GM12878 (cell line): ENCODE measurements around the gene LY9. TPM values are rescaled to one million over a fixed set of nuclear protein-coding genes. Genes with fewer than 3 reads are reported as not detected.

ENCODE experiments used
- ASH2L ChIP-seq: fragments of 300-600, 200-600 bp; sonication (generic); IDR thresholded peaks from 2 replicates; pipeline ENCODE4 v1.6.1; 2017; ENCODE audit warnings: low read depth, mild to moderate bottlenecking, borderline replicate concordance
- BRCA1 ChIP-seq: IDR thresholded peaks from 2 replicates; pipeline ENCODE4 v1.6.1; 2011; ENCODE audit warnings: low read depth, low read length, improper control_type of control experiment
- FOS ChIP-seq: IDR thresholded peaks from 3 replicates; pipeline ENCODE4 v1.6.1; 2011; ENCODE audit warnings: borderline replicate concordance; ENCODE audit not compliant: insufficient read length; ENCODE audit errors: extremely low read depth
- IRF4 ChIP-seq: IDR thresholded peaks from 2 replicates; pipeline ENCODE4 v1.6.1; 2011; ENCODE audit warnings: low read depth, low read length
- MLLT1 ChIP-seq: fragments of 450-650 bp; IDR thresholded peaks from 2 replicates; pipeline ENCODE4 v1.6.1; 2016; ENCODE audit warnings: mild to moderate bottlenecking
- MXI1 ChIP-seq: fragments of 150-350 bp; IDR thresholded peaks from 2 replicates; pipeline ENCODE4 v1.6.1; 2011; ENCODE audit warnings: low read depth, mild to moderate bottlenecking, inconsistent platforms, low read length, improper control_type of control experiment
- NR2C1 ChIP-seq: fragments of 450-650 bp; IDR thresholded peaks from 2 replicates; pipeline ENCODE4 v1.6.1; 2017; ENCODE audit warnings: antibody characterized with exemption, mild to moderate bottlenecking, moderate library complexity
- ZBTB40 ChIP-seq: fragments of 450-650 bp; IDR thresholded peaks from 2 replicates; pipeline ENCODE4 v1.6.1; 2016; ENCODE audit warnings: mild to moderate bottlenecking, moderate library complexity, borderline replicate concordance
- ZZZ3 ChIP-seq: IDR thresholded peaks from 2 replicates; pipeline ENCODE4 v1.6.1; 2011; ENCODE audit warnings: low read depth; ENCODE audit not compliant: control insufficient read depth, insufficient read length
- polyA plus RNA-seq, 11 experiments: library from polyadenylated mRNA; depleted of rRNA in 4 of 11; unstranded in 6 of 11; stranded (reverse) in 5 of 11; fragments of >200 nt; fragmentation: Nextera tagmentation in 4 of 11; fragmentation: Illumina TruSeq in 1 of 11; extraction: Ambion mirVana in 4 of 11; extraction: Trizol in 1 of 11; gene quantifications; 1 replicate in 1 of 11; 2 replicates in 10 of 11; pipeline versions ENCODE4 v1.2.1 to v1.2.3, GENCODE V29; 2011 to 2016; ENCODE audit warnings: inconsistent platforms in 2 of 11, missing spikeins in 2 of 11, low read depth in 1 of 11
- total RNA-seq, 4 experiments: library from RNA; depleted of rRNA in 3 of 4; stranded (reverse); fragments of >200 nt in 3 of 4; fragmentation: Illumina TruSeq in 1 of 4; extraction: Trizol in 1 of 4; gene quantifications; 2 replicates each; pipeline versions ENCODE4 v1.2.1 to v1.2.3, GENCODE V29; 2013 to 2021
- TF ChIP-seq, protein P1 (sequence below): fragments of 150-350 bp; IDR thresholded peaks from 2 replicates; pipeline ENCODE4 v1.6.1; 2014; ENCODE audit warnings: mild to moderate bottlenecking, low read depth, low read length

The LY9 gene
- total and polyA plus RNA-seq, 10 of the 15 experiments (the other 5 are each of a cell fraction or from before 2014, with no cell fraction given) = 2.7 to 12.5 (median 9.0) TPM

GRCh38 chr1:160761886-160762285 lies 34.1 kb upstream of the LY9 start (continued):
- TF ChIP-seq ZBTB40 = no peak
- TF ChIP-seq ASH2L = no peak
- TF ChIP-seq, protein P1, sequence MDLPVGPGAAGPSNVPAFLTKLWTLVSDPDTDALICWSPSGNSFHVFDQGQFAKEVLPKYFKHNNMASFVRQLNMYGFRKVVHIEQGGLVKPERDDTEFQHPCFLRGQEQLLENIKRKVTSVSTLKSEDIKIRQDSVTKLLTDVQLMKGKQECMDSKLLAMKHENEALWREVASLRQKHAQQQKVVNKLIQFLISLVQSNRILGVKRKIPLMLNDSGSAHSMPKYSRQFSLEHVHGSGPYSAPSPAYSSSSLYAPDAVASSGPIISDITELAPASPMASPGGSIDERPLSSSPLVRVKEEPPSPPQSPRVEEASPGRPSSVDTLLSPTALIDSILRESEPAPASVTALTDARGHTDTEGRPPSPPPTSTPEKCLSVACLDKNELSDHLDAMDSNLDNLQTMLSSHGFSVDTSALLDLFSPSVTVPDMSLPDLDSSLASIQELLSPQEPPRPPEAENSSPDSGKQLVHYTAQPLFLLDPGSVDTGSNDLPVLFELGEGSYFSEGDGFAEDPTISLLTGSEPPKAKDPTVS = no peak
- TF ChIP-seq BRCA1 = no peak
- no peak for TF ChIP-seq FOS
- TF ChIP-seq NR2C1 = no peak
- TF ChIP-seq IRF4 = no peak
- no peak for TF ChIP-seq MXI1
- no peak for TF ChIP-seq ZZZ3
- no peak for TF ChIP-seq MLLT1
